HL-60 (cell line): ENCODE results near the gene MRAS.

Source experiments
- GABPA ChIP-seq: IDR thresholded peaks from 2 replicates; pipeline ENCODE4 v1.6.1; 2012; ENCODE audit warnings: low read depth
- POLR2AphosphoS5 ChIP-seq: IDR thresholded peaks from 2 replicates; pipeline ENCODE4 v1.6.1; 2012; ENCODE audit warnings: low read depth
- SPI1 ChIP-seq: IDR thresholded peaks from 2 replicates; pipeline ENCODE4 v1.6.1; 2012; ENCODE audit warnings: low read depth, mild to moderate bottlenecking, borderline replicate concordance
- TF ChIP-seq, protein P1 (sequence below): IDR thresholded peaks from one replicate; pipeline ENCODE4 v1.5.1; 2011; ENCODE audit warnings: low read length, control low read depth, inconsistent platforms; ENCODE audit not compliant: insufficient read depth
- TF ChIP-seq, protein P2 (sequence below): IDR thresholded peaks from 2 replicates; pipeline ENCODE4 v1.6.1; 2012; ENCODE audit warnings: low read depth; ENCODE audit not compliant: insufficient replicate concordance

DNA sequence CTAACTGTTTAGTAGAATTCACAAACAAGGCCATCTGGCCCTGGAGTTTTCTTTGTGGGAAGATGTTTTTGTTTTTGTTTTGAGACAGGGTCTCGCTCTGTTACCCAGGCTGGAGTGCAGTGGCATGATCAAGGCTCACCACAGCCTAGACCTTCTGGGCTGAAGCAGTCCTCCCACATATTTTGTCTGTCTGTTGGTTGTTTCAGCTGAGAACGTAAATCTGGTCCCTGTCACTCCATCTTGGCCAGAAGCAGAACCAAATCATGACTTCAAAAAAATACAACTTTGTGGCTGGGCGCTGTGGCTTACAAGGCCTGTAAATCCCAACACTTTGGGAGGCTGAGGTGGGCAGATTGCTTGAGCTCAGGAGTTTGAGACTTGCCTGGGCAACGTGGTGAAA, 27.1 kb downstream of the MRAS start:
- TF ChIP-seq, protein P1, sequence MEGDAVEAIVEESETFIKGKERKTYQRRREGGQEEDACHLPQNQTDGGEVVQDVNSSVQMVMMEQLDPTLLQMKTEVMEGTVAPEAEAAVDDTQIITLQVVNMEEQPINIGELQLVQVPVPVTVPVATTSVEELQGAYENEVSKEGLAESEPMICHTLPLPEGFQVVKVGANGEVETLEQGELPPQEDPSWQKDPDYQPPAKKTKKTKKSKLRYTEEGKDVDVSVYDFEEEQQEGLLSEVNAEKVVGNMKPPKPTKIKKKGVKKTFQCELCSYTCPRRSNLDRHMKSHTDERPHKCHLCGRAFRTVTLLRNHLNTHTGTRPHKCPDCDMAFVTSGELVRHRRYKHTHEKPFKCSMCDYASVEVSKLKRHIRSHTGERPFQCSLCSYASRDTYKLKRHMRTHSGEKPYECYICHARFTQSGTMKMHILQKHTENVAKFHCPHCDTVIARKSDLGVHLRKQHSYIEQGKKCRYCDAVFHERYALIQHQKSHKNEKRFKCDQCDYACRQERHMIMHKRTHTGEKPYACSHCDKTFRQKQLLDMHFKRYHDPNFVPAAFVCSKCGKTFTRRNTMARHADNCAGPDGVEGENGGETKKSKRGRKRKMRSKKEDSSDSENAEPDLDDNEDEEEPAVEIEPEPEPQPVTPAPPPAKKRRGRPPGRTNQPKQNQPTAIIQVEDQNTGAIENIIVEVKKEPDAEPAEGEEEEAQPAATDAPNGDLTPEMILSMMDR = no peak
- TF ChIP-seq POLR2AphosphoS5 (no peak), GABPA (no peak), SPI1 (no peak)
- TF ChIP-seq, protein P2, sequence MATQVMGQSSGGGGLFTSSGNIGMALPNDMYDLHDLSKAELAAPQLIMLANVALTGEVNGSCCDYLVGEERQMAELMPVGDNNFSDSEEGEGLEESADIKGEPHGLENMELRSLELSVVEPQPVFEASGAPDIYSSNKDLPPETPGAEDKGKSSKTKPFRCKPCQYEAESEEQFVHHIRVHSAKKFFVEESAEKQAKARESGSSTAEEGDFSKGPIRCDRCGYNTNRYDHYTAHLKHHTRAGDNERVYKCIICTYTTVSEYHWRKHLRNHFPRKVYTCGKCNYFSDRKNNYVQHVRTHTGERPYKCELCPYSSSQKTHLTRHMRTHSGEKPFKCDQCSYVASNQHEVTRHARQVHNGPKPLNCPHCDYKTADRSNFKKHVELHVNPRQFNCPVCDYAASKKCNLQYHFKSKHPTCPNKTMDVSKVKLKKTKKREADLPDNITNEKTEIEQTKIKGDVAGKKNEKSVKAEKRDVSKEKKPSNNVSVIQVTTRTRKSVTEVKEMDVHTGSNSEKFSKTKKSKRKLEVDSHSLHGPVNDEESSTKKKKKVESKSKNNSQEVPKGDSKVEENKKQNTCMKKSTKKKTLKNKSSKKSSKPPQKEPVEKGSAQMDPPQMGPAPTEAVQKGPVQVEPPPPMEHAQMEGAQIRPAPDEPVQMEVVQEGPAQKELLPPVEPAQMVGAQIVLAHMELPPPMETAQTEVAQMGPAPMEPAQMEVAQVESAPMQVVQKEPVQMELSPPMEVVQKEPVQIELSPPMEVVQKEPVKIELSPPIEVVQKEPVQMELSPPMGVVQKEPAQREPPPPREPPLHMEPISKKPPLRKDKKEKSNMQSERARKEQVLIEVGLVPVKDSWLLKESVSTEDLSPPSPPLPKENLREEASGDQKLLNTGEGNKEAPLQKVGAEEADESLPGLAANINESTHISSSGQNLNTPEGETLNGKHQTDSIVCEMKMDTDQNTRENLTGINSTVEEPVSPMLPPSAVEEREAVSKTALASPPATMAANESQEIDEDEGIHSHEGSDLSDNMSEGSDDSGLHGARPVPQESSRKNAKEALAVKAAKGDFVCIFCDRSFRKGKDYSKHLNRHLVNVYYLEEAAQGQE = no peak
